Epithelial cell of esophagus (primary cell): ENCODE data around the gene ZNF396.

Source experiments
- DNase-seq: peaks from one replicate; pipeline ENCODE4 v3.0.0; 2010; ENCODE audit warnings: low read depth
- H3K4me3 ChIP-seq: 2 replicates; pipeline ENCODE4 v1.5.1; 2011; ENCODE audit warnings: mild to moderate bottlenecking, low read length, control low read depth
- TF ChIP-seq, protein P1 (sequence below): IDR thresholded peaks from 2 replicates; pipeline ENCODE4 v1.5.1; 2011; ENCODE audit warnings: low read depth, mild to moderate bottlenecking, low read length, control low read depth, inconsistent platforms; ENCODE audit not compliant: insufficient read depth; ENCODE audit errors: missing control alignments

Gene ZNF396

DNA sequence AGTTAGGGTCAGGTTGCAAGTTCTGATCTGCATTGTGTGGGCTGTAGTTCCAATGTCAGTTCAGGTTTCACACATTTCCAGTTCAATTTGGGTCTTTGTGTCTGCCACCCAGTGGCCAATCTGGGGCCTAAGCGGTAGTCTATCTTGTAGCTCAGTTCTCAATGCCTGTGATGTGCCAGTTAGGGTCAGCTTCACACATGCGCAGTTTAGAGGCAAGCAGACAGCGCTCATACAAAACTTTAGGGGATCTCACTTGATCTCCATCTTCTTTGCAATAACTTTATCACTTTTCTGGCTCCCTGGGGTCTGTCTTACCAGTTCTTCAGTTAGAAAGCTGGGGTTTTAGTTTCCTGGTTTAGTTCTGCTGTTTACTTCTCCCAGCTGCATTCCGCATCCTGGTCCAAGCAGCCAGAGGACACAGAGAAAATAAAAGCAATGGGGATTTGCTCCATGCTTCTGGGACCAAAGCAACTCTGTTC lies 22.0 kb downstream of the ZNF396 start:
- TF ChIP-seq, protein P1, sequence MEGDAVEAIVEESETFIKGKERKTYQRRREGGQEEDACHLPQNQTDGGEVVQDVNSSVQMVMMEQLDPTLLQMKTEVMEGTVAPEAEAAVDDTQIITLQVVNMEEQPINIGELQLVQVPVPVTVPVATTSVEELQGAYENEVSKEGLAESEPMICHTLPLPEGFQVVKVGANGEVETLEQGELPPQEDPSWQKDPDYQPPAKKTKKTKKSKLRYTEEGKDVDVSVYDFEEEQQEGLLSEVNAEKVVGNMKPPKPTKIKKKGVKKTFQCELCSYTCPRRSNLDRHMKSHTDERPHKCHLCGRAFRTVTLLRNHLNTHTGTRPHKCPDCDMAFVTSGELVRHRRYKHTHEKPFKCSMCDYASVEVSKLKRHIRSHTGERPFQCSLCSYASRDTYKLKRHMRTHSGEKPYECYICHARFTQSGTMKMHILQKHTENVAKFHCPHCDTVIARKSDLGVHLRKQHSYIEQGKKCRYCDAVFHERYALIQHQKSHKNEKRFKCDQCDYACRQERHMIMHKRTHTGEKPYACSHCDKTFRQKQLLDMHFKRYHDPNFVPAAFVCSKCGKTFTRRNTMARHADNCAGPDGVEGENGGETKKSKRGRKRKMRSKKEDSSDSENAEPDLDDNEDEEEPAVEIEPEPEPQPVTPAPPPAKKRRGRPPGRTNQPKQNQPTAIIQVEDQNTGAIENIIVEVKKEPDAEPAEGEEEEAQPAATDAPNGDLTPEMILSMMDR = peak; percentile 87
- no peak overlapping the region for H3K4me3 ChIP-seq
- peak; percentile 81 for DNase-seq

DNA sequence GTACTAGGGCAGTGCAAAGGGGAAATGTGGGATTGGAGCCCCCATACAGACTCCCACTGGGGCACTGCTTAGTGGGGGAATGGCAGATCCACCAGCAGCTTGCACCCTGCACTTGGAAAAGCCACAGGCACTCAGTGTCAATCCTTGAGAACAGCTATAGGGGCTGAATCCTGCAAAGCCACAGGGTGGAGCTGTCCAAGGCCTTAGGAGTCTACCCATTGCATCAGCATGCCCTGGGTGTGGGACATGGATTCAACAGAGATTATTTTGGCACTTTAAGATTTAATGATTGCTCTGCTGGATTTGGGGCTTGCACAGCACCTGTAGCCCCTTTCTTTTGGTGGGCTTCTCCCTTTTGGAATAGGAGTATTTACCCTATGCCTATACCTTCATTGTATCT lies 24.4 kb downstream of the ZNF396 start:
- TF ChIP-seq, protein P1 = no peak
- H3K4me3 ChIP-seq = no peak overlapping the region
- DNase-seq = no peak

DNA sequence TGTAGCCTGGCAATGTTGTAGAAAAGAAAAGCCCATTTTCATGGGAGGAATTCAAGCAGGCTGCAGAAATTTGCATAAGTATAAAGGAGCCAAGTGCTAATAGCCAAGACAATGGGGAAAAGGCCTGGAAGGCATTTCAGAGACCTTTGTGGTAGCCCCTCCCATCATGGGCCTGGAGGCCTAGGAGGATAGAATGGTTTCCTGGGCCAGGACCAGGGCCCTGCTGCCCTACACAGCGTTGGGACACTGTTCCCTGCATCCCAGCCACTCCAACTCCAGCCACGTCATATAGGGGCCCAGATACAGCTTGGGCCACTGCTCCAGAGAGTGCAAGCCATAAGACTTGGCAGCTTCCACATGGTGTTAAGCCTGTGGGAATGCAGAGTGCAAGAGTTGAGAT lies 24.9 kb downstream of the ZNF396 start:
- TF ChIP-seq, protein P1 = no peak
- H3K4me3 ChIP-seq = no peak overlapping the region
- no peak for DNase-seq

DNA sequence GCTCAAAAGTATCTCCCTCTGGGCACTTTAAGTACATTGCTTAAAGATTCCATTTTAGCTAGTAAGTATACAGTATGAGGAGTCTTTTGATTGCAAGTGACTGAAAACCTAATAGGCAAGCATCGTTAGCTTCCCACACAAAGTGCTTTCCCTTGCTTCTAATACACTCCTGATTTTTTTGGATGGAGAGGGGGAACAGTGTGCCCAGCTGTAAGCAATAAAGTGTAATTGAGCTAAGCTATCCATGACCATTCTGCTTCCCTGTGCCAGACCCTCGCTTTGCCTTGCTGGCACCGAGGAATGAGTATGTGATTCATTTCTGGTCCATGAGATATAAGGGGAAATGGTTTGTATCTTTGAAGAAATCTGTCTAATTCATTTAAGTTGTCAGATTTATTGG lies 29.1 kb downstream of the ZNF396 start:
- no peak overlapping the region for H3K4me3 ChIP-seq
- no peak for DNase-seq
- TF ChIP-seq, protein P1 = no peak

DNA sequence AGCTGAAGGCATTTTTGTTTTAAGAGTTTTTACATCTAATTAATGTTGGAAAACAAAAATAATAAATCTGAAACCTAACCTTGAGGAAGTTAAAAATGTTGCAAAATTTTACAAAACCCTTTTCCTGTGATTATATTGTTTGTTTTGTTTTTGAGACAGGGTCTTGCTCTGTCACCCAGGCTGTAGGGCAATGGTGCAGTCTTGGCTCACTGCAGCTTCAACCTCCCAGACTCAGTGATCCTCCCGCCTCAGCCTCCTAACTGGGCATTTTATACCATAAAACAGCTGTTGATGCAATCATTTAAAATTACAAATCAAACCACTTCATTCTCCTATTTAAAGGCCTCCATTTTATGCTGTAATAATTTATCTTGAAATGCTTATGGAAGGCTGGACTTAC lies 31.2 kb downstream of the ZNF396 start:
- no peak overlapping the region for H3K4me3 ChIP-seq
- DNase-seq = no peak
- TF ChIP-seq, protein P1 = no peak

DNA sequence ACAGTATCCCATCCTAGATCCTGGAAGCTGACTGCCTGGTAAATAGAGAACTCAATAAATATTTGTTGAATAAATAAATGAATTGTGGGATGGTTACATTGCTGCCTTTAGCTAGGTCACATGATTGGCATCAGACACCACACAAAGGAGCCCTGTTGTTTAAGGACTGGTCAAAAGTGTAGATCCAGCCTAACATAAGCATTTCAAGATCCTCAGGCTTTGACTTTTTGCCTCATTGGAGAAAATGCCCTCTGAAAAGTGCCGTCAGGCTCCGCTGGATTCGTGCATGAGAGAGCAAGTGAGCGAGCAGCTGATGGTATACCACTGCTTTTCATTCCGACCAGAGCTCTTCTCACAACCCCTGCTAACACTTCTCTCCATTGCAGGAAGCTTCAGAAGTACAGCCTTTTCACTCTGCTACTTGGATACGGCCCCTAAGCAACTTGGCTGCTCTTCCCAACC lies 31.6 kb downstream of the ZNF396 start:
- TF ChIP-seq, protein P1 = no peak
- no peak overlapping the region for H3K4me3 ChIP-seq
- DNase-seq = no peak

DNA sequence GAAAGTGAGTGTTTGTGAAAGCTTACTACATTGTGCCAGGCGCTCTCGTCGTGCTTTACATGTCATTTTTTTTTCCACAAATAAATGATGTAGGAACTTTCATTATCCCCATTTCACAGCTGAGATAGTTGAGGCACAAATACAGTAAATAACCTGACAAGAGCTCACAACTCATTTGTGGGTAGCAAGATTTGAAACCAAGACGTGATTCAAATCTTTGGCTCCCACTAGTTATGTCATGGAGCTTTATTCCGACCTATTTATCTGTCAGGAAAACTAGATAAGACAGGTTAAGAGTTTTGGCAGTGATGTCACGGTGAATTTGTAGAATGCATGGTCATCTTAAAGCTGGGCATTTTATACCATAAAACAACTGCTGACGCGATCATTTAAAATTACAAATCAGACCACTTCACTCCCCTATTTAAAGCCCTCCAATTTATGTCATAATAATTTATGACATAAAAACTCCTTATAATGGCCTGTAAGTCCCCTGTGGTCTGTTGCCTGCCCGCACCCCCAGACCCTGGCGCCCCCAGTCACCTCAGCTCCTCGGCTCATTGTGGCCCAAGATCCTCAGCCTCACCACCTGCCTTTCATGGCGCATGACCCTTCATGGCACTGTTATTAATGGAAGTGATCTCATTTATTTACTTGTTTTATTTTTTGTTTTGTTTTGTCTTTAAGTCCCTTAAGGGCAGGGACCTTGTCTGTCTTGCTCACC lies 32.2 kb downstream of the ZNF396 start:
- no peak for DNase-seq
- peak overlapping the region; percentile 83 for H3K4me3 ChIP-seq
- TF ChIP-seq, protein P1 = no peak
